GM18508 (cell line): ENCODE results near the gene KIF1B.
"Not testable (repeated sequence)": the region's sequence is repeated elsewhere in the genome, so short reads cannot be mapped to it uniquely, and the experiment has no call there.

Experiments
- ATAC-seq: cut with Tn5 transposase; IDR thresholded peaks from one replicate; pipeline ENCODE4 v1.9.1; 2021; ENCODE audit warnings: moderate number of reproducible peaks; ENCODE audit not compliant: insufficient read depth, unreplicated experiment

Gene KIF1B

GRCh38 chr1:10415211-10415930 lies 205.0 kb downstream of the KIF1B start:
- ATAC-seq, result no peak

- ATAC-seq, result not testable (repeated sequence)
Measured at GRCh38 chr1:10415967-10416366, 205.6 kb downstream of the KIF1B start.

GRCh38 chr1:10418741-10419140 lies 208.4 kb downstream of the KIF1B start:
- not testable (repeated sequence) for ATAC-seq

- ATAC-seq, result no peak
Measured at GRCh38 chr1:10419351-10419750, 209.0 kb downstream of the KIF1B start.

- ATAC-seq, result no peak
Measured at GRCh38 chr1:10421637-10422036, 211.3 kb downstream of the KIF1B start.

- no peak for ATAC-seq
Measured at GRCh38 chr1:10424034-10424433, 213.7 kb downstream of the KIF1B start.

GRCh38 chr1:10424651-10425050 lies 214.3 kb downstream of the KIF1B start:
- no peak for ATAC-seq

- not testable (repeated sequence) for ATAC-seq
Measured at GRCh38 chr1:10425826-10426534, 215.6 kb downstream of the KIF1B start.

- ATAC-seq, result not testable (repeated sequence)
Measured at GRCh38 chr1:10426535-10426848, 216.1 kb downstream of the KIF1B start.

GRCh38 chr1:10428984-10429383 lies 218.6 kb downstream of the KIF1B start:
- no peak for ATAC-seq

- ATAC-seq, result no peak
Measured at GRCh38 chr1:10429868-10430215, 219.5 kb downstream of the KIF1B start.

- ATAC-seq, result no peak
Measured at GRCh38 chr1:10430216-10431069, 220.1 kb downstream of the KIF1B start, which contains the start of gene CENPS. TSS of gene CENPS (plus strand) at chr1:10430433. CDS start at chr1:10430518, 85 bp downstream.
